ENCODE data around the gene TRIM54. TPM values are rescaled to one million over a fixed set of nuclear protein-coding genes. Genes with fewer than 3 reads are reported as not detected.

Gene TRIM54
- total and polyA plus RNA-seq, 2 donors (not counting 3 experiments of a cell fraction or from before 2014, with no cell fraction given): 0.51 to 1.7 TPM

GRCh38 chr2:27290549-27290948 is 8.3 kb downstream of the TRIM54 start:
- H3K27me3 ChIP-seq (ENCODE audit: control insufficient read depth in 2 of 2, insufficient read depth in 2 of 2, low read length in 2 of 2): no peaks in the 10 kb centered on the region
- ChIA-PET POLR2A (no interaction called here), CTCF (interaction anchor here (1.1 to 7.2 kb wide), 2 partner anchors 9 to 12 kb away, joined by 3 to 107 read pairs; partner anchors contain the start of gene TRIM54)
- H4K20me1 ChIP-seq (replicated peaks; ENCODE audit: control insufficient read depth, extremely low read depth, insufficient read depth, low read length): no peaks in the 10 kb centered on the region
- H3K9me3 ChIP-seq (replicated peaks; ENCODE audit: control insufficient read depth, insufficient read depth, low read length): no peaks in the 10 kb centered on the region
- peaks cover 44% of the 10 kb centered on the region for H3K4me1 ChIP-seq (ENCODE audit: control insufficient read depth, extremely low read depth, insufficient read depth, low read length)
- TF ChIP-seq EZH2 (IDR thresholded peaks at IDR 0.05; ENCODE audit: borderline replicate concordance, low read depth, low read length, severe bottlenecking) (no peak), POLR2A (IDR thresholded peaks at IDR 0.05; ENCODE audit: low read depth, low read length) (no peak)
- no peaks in the 10 kb centered on the region for H3K9me1 ChIP-seq (replicated peaks; ENCODE audit: control insufficient read depth, extremely low read depth, insufficient read depth, low read length)
- no peaks in the 10 kb centered on the region for H3K36me3 ChIP-seq (ENCODE audit: control insufficient read depth in 2 of 2, extremely low read depth in 1 of 2, insufficient read depth in 2 of 2, low read length in 2 of 2)
- BruUV-seq (replicated peaks): no TSS peak
- no peak overlapping the region for H3K9ac ChIP-seq (replicated peaks; ENCODE audit: extremely low read depth, insufficient read depth, low read length)
- intact Hi-C loops (cut with micrococcal nuclease) (no loop called here), dilution Hi-C loops (cut with MboI; ENCODE audit: extremely low pct_ligation_motif_present, low sequenced_read_pairs) (no loop called here)
- no peak overlapping the region for H2AFZ ChIP-seq (ENCODE audit: low read depth, low read length)
- no peak overlapping the region for H3K4me3 ChIP-seq (replicated peaks in 1 of 3; ENCODE audit: insufficient read depth in 1 of 3, low read depth in 1 of 3, low read length in 3 of 3)
- FAIRE-seq: no peak
- H3K27ac ChIP-seq (ENCODE audit: insufficient read depth, low read depth, low read length): no peak overlapping the region
- H3K79me2 ChIP-seq (ENCODE audit: control insufficient read depth, insufficient read depth, low read length): no peaks in the 10 kb centered on the region
- no peak for DNase-seq (ENCODE audit: low read depth, low spot score)
- no peak overlapping the region for H3K4me2 ChIP-seq (ENCODE audit: insufficient read depth, low read length)

GRCh38 chr2:27291865-27292264 is 9.6 kb downstream of the TRIM54 start:
- H3K36me3 ChIP-seq (ENCODE audit: control insufficient read depth in 2 of 2, extremely low read depth in 1 of 2, insufficient read depth in 2 of 2, low read length in 2 of 2): no peaks in the 10 kb centered on the region
- H2AFZ ChIP-seq (ENCODE audit: low read depth, low read length): no peak overlapping the region
- intact Hi-C loops (cut with micrococcal nuclease) (no loop called here), dilution Hi-C loops (cut with MboI; ENCODE audit: extremely low pct_ligation_motif_present, low sequenced_read_pairs) (no loop called here)
- no peaks in the 10 kb centered on the region for H3K9me3 ChIP-seq (replicated peaks; ENCODE audit: control insufficient read depth, insufficient read depth, low read length)
- H3K9ac ChIP-seq (replicated peaks; ENCODE audit: extremely low read depth, insufficient read depth, low read length): no peak overlapping the region
- H4K20me1 ChIP-seq (replicated peaks; ENCODE audit: control insufficient read depth, extremely low read depth, insufficient read depth, low read length): no peaks in the 10 kb centered on the region
- TF ChIP-seq GATA2 (IDR thresholded peaks at IDR 0.05; ENCODE audit: insufficient read depth, insufficient read length, low read depth, low read length): no peak
- no peak for TF ChIP-seq MAX (IDR thresholded peaks at IDR 0.05; ENCODE audit: insufficient read depth, insufficient read length)
- TF ChIP-seq CTCF (IDR thresholded peaks at IDR 0.05; ENCODE audit: extremely low read depth in 1 of 2, insufficient read depth in 1 of 2, low read depth in 1 of 2, low read length in 2 of 2): peak in 1 of 2 donors; percentile 6
- H3K9me1 ChIP-seq (replicated peaks; ENCODE audit: control insufficient read depth, extremely low read depth, insufficient read depth, low read length): no peaks in the 10 kb centered on the region
- FAIRE-seq (no peak), DNase-seq (ENCODE audit: low read depth, low spot score) (no peak)
- ChIA-PET CTCF (interaction anchor here (1.6 to 7.2 kb wide), 4 partner anchors 11 to 28 kb away, joined by 6 to 107 read pairs (median 50); partner anchors contain the start of genes SLC30A3 and TRIM54), POLR2A (interaction anchor here (0.5 kb wide), 1 partner anchor 275 kb away, joined by 3 read pairs; no protein-coding TSS in a partner anchor)
- no peaks in the 10 kb centered on the region for H3K27me3 ChIP-seq (ENCODE audit: control insufficient read depth in 2 of 2, insufficient read depth in 2 of 2, low read length in 2 of 2)
- H3K79me2 ChIP-seq (ENCODE audit: control insufficient read depth, insufficient read depth, low read length): no peaks in the 10 kb centered on the region
- peaks cover 44% of the 10 kb centered on the region for H3K4me1 ChIP-seq (ENCODE audit: control insufficient read depth, extremely low read depth, insufficient read depth, low read length)
- H3K4me3 ChIP-seq (replicated peaks in 1 of 3; ENCODE audit: insufficient read depth in 1 of 3, low read depth in 1 of 3, low read length in 3 of 3): no peak overlapping the region
- no TSS peak for BruUV-seq (replicated peaks)
- no peak overlapping the region for H3K4me2 ChIP-seq (ENCODE audit: insufficient read depth, low read length)
- H3K27ac ChIP-seq (ENCODE audit: insufficient read depth, low read depth, low read length): no peak overlapping the region
